LNCAP (cell line): ENCODE results near the gene ELK4.

Source experiments
- TF ChIP-seq, protein P1 (sequence below): fragments of 450-650 bp; IDR thresholded peaks from 2 replicates; pipeline ENCODE4 v1.5.1; 2017; ENCODE audit warnings: mild to moderate bottlenecking

Gene ELK4

DNA sequence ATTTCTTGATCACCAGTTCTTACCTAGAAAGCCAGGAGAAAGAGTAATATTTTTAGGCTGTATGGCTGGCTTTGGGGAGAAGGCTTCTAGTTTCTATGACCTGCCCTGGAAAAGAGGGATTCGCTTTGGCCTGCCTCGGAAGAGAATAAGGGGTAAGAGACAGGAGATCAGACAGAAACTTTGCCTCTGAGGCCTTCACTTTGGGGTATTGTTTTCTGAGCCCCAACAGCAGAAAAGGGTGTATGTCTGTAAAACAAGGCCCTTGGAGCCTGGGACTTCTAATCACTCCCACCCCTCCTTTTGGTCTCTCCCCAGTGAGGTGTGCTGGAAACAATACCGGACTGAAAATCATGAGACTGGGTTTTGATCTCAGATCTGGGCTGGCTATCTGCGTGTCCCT is 43.4 kb upstream of the ELK4 start:
- TF ChIP-seq, protein P1, sequence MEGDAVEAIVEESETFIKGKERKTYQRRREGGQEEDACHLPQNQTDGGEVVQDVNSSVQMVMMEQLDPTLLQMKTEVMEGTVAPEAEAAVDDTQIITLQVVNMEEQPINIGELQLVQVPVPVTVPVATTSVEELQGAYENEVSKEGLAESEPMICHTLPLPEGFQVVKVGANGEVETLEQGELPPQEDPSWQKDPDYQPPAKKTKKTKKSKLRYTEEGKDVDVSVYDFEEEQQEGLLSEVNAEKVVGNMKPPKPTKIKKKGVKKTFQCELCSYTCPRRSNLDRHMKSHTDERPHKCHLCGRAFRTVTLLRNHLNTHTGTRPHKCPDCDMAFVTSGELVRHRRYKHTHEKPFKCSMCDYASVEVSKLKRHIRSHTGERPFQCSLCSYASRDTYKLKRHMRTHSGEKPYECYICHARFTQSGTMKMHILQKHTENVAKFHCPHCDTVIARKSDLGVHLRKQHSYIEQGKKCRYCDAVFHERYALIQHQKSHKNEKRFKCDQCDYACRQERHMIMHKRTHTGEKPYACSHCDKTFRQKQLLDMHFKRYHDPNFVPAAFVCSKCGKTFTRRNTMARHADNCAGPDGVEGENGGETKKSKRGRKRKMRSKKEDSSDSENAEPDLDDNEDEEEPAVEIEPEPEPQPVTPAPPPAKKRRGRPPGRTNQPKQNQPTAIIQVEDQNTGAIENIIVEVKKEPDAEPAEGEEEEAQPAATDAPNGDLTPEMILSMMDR, result no peak

DNA sequence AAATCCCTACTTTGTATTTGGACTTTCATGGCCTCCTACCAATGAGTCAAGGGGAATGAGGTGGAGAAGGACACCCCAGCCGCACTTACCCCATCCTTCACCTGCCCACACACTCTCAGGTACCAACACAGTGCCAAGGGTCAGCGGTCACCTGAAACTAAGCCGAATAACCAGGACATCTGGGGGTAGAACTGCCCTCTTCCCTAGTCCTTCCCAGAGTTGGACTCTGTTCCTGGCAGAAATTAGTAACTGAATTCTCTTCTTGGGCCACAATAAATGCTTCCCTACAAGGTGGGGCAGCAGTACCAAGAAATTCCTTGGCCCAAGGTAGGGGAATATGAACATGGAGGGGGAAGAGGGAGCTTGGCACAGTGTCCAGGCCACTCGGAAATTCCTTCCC is 41.2 kb upstream of the ELK4 start:
- TF ChIP-seq, protein P1, result no peak

DNA sequence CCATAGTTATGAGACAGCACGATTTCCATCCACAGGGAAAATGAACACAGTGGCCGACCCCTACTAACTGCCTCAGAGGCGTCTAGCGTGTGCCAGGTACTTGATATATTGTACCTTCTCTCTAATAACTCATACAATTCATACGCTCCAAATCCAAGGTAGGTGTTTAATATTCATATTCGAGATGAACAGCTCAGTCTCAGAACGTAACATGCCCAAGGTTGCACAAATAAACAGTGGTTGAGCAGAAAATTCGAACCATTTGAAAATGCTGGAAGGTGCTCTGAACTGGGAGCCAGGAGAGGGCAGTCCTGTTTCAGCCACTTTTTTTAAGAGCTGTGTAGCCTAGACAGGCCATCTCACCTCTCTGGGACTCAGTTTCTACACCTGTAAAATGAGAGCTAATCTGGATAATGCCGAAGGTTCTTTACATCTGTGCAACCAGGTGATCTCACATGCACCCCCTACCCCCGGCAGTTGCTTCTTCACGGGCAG is 40.6 kb upstream of the ELK4 start:
- TF ChIP-seq, protein P1, result no peak; the same call in 1 of the 2 replicates

DNA sequence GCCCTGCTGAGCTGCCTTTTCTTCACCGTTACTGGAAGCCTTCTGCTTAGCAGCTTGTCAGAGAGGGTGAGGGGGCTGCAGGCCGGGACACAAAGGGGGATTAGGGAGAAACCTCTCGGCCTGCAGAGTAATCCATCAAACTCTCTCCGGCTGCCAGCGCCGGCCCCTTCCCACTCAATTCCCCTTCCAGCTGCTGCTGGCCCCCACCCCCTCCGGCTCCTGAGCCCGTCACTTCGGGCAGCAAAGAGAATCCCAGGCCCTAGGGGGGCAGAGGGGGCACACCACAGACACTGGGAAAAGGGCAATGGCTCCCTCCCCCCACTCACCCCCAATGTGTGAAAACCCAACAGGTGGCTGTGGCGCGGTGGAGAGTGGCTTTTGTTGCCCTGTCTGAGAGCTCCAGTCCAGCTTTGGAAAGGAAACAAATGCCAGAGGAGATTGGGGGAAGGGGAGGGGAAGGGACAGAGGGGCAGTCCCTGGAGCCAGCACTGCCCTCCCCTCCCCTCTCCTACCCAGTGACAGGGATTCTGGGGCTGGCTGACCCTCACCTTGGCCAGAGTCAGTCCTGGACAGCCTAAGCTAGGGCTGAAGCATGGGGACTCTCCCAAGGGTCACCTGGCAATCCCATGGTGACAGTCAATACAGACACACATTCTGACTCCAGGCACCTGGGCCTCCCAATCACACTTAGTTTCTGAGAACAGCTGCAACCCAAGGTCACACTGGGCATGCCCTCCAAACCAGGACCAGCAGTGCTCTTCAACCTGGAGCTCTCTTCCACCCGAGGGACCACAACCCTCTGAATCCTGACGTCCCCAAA is 39.0 kb upstream of the ELK4 start:
- TF ChIP-seq, protein P1, result no peak

DNA sequence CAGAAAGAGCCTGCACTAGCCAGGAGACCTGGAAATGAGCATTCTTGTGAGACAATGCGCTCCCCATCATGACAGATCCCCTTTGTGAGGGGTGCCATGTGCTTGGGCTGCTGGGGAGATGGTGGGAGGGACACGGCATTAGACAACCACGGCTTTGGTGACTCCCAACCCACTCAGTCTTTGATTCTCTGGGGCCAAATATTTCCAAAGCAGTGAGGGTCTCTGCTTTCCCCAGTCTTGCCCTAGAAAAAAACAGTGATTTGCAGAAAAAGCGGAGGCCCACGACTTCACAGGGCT is 38.3 kb upstream of the ELK4 start:
- TF ChIP-seq, protein P1, result no peak

DNA sequence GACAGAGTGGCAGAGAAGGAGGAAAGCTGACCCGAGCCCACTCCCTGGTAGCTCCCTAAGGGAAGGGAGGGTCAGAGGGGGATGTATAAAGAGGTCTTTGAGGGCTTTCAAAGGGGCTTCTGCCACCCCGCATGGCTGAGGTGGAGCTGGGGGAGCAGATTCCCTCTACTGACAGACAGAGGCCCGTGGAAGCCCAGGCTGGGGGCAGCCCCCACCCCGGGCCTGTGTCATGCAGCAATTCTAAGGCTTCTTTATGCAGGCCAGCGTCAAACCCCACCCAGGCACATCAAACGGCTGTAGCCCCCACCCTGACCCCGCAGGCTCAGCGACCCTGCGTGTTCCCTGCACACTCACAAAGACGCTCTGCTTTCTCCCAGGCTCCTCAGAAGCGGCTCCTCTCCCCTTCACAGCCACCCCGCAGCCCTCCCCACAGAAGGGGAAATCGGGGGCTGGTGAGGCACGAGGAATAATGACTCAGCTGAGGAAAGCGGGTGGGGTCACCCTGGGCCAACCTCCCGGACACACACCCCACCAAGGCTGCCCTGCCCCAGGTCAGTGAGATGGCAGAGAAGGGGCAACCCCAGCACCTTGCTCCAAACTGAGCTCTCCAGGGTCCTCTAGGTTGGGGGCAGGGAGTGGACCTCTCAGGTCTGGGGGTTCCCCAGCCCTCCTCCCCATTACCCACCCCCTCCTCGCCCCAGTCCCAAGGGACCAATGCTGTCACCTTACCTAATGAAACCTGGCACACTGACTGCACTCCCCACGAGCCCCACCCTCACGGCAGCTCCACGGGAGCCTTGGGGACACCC is 37.7 kb upstream of the ELK4 start:
- TF ChIP-seq, protein P1, result no peak

DNA sequence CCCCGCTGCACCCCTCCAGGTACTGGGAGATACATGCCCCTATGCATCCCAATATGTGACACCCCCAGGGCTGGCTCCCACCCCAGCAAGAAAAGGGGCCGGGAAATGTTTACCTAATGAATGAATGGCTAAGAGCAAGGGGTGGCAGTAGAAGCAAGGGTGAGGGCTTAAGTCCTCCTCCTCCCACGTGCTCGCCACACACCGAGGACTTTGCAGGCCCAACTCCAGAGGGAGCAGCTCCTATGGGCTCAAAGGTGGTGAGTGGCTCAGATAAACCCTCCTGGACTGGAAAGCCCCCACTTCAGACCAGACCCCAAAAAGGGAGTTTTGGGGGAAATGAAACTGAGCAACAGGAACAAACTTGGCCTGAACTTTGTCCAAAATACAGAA is 37.1 kb upstream of the ELK4 start:
- TF ChIP-seq, protein P1, result no peak
